ENCODE measurements around the gene PPP2CA.
"Not testable (repeated sequence)": the region's sequence is repeated elsewhere in the genome, so short reads cannot be mapped to it uniquely, and the experiment has no call there.

Gene PPP2CA

GRCh38 chr5:134188092-134188491 lies 37.8 kb downstream of the PPP2CA start:
- DNase-seq, result no peak

GRCh38 chr5:134184155-134185135 lies 41.4 kb downstream of the PPP2CA start:
- DNase-seq, result peak; percentile 75

GRCh38 chr5:134183481-134183880 lies 42.4 kb downstream of the PPP2CA start:
- no peak for DNase-seq

- no peak for DNase-seq
Observed at GRCh38 chr5:134178096-134178419, 47.8 kb downstream of the PPP2CA start.

- DNase-seq, result no peak
Observed at GRCh38 chr5:134177369-134178095, 48.3 kb downstream of the PPP2CA start.

- peak; percentile 90 for DNase-seq
Observed at GRCh38 chr5:134176511-134177368, 49.1 kb downstream of the PPP2CA start, which contains the start of gene SKP1. Gene SKP1 (minus strand): TSS chr5:134176950. CDS start chr5:134174022, 2,928 bp downstream.

GRCh38 chr5:134175921-134176510 lies 49.9 kb downstream of the PPP2CA start:
- no peak for DNase-seq

- DNase-seq, result no peak
Observed at GRCh38 chr5:134174841-134175839, 50.7 kb downstream of the PPP2CA start.

- no peak for DNase-seq
Observed at GRCh38 chr5:134171972-134172371, 53.9 kb downstream of the PPP2CA start.

GRCh38 chr5:134162592-134162991 lies 63.3 kb downstream of the PPP2CA start:
- DNase-seq, result no peak

- DNase-seq, result no peak
Observed at GRCh38 chr5:134161513-134162395, 64.1 kb downstream of the PPP2CA start.

GRCh38 chr5:134153657-134154056 lies 72.2 kb downstream of the PPP2CA start:
- DNase-seq, result no peak

- no peak for DNase-seq
Observed at GRCh38 chr5:134153241-134153640, 72.6 kb downstream of the PPP2CA start.

GRCh38 chr5:134152173-134152832 lies 73.6 kb downstream of the PPP2CA start:
- not testable (repeated sequence) for DNase-seq

- no peak for DNase-seq
Observed at GRCh38 chr5:134151723-134152122, 74.2 kb downstream of the PPP2CA start.

GRCh38 chr5:134149571-134150303 lies 76.1 kb downstream of the PPP2CA start:
- peak; percentile 57 for DNase-seq

- no peak for DNase-seq
Observed at GRCh38 chr5:134148986-134149539, 76.8 kb downstream of the PPP2CA start.

GRCh38 chr5:134148316-134148715 lies 77.6 kb downstream of the PPP2CA start:
- no peak for DNase-seq

All from midbrain (tissue), 1 donor.